B cell (primary cell): ENCODE data around the gene OSBP2. TPM values are rescaled to one million over a fixed set of nuclear protein-coding genes. Genes with fewer than 3 reads are reported as not detected.

Experiments
- ATAC-seq: fragments of 200-7000 bp; cut with Tn5 transposase; one replicate; pipeline ENCODE4 v1.10.0; 2021; ENCODE audit warnings: low read depth, mild to moderate bottlenecking, moderate number of reproducible peaks, moderate library complexity
- CTCF ChIA-PET: fragments of 350-600 bp; sonication (Branson Sonifier 250); formaldehyde crosslinking; loops from one replicate; lab custom pipeline; 2021; ENCODE audit warnings: antibody characterized with exemption, inconsistent platforms; lab: Charles Lee
- POLR2A ChIA-PET: fragments of 350-600 bp; sonication (Branson Sonifier 250); formaldehyde crosslinking; loops from one replicate; lab custom pipeline; 2021; ENCODE audit warnings: antibody characterized with exemption; lab: Charles Lee
- DNase-seq: peaks from one replicate; pipeline ENCODE4 v3.0.0; 2013
- H2AFZ ChIP-seq: 2 replicates; pipeline ENCODE4 v1.6.1; 2012; ENCODE audit warnings: mild to moderate bottlenecking, low read depth, low read length; ENCODE audit not compliant: insufficient read depth, poor library complexity, severe bottlenecking
- H3K27ac ChIP-seq, 2 donors: 1 replicate in 1 of 2; 2 replicates in 1 of 2; pipeline ENCODE4 v1.5.1; 2012 to 2013; ENCODE audit warnings: low read length in 2 of 2, mild to moderate bottlenecking in 2 of 2, moderate library complexity in 1 of 2
- H3K27me3 ChIP-seq, 4 experiments: fragments of 200-600 bp in 1 of 4; sonication (generic) in 1 of 4; replicated peaks in 1 of 4; 1 replicate in 2 of 4; 2 replicates in 2 of 4; pipeline versions ENCODE4 v1.6.1 to v1.7.0; 2013 to 2016; ENCODE audit warnings: low read length in 3 of 4, mild to moderate bottlenecking in 2 of 4, mixed read lengths in 1 of 4, moderate library complexity in 1 of 4; ENCODE audit not compliant: insufficient read depth in 4 of 4, control insufficient read depth in 3 of 4; ENCODE audit errors: control extremely low read depth in 1 of 4
- H3K36me3 ChIP-seq, 2 experiments: replicated peaks in 1 of 2; 1 replicate in 1 of 2; 2 replicates in 1 of 2; pipeline versions ENCODE4 v1.6.1 to v1.7.1; 2013; ENCODE audit warnings: low read length in 1 of 2; ENCODE audit not compliant: insufficient read depth in 2 of 2, control insufficient read depth in 1 of 2; ENCODE audit errors: control extremely low read depth in 1 of 2, extremely low read depth in 1 of 2
- H3K4me1 ChIP-seq, 2 donors: fragments of 200-600 bp in 1 of 2; sonication (generic) in 1 of 2; 1 replicate in 1 of 2; 2 replicates in 1 of 2; pipeline versions ENCODE4 v1.5.1 to v1.6.1; 2013 to 2017; ENCODE audit warnings: low read length in 2 of 2; ENCODE audit not compliant: control insufficient read depth in 2 of 2, insufficient read depth in 2 of 2
- H3K4me2 ChIP-seq: replicated peaks from 2 replicates; pipeline ENCODE3; 2012; ENCODE audit warnings: mild to moderate bottlenecking, low read depth, low read length; ENCODE audit not compliant: poor library complexity, severe bottlenecking
- H3K4me3 ChIP-seq, 5 experiments: fragments of 200-600 bp in 1 of 5; sonication (generic) in 1 of 5; 1 replicate in 3 of 5; 2 replicates in 2 of 5; pipeline versions ENCODE4 v1.5.1 to v1.7.0; 2011 to 2016; ENCODE audit warnings: low read length in 4 of 5, mild to moderate bottlenecking in 4 of 5, low read depth in 2 of 5, control low read depth in 1 of 5, moderate library complexity in 1 of 5; ENCODE audit not compliant: insufficient read depth in 1 of 5; ENCODE audit errors: control extremely low read depth in 1 of 5, extremely low read depth in 1 of 5
- H3K79me2 ChIP-seq: fragments of 200-600 bp; sonication (generic); one replicate; pipeline ENCODE4 v1.6.0; 2016; ENCODE audit warnings: low read length; ENCODE audit not compliant: control insufficient read depth, insufficient read depth
- H3K9ac ChIP-seq: fragments of 200-600 bp; sonication (generic); 2 replicates; pipeline ENCODE4 v1.6.1; 2017; ENCODE audit warnings: mild to moderate bottlenecking, low read length, moderate library complexity
- H3K9me3 ChIP-seq, 3 donors: one replicate each; pipeline versions ENCODE4 v1.6.1 to v1.7.1; 2013; ENCODE audit warnings: low read length in 2 of 3; ENCODE audit not compliant: control insufficient read depth in 2 of 3, insufficient read depth in 1 of 3; ENCODE audit errors: control extremely low read depth in 1 of 3
- H4K20me1 ChIP-seq: 2 replicates; pipeline ENCODE4 v1.6.0; 2012; ENCODE audit warnings: mild to moderate bottlenecking, low read length; ENCODE audit not compliant: insufficient read depth, control insufficient read depth, poor library complexity, severe bottlenecking
- H3K27ac Mint-ChIP-seq: one replicate; pipeline ENCODE4 v1.8.0; 2021; ENCODE audit warnings: mixed read lengths
- H3K27me3 Mint-ChIP-seq: one replicate; pipeline ENCODE4 v1.8.0; 2021; ENCODE audit warnings: mixed read lengths
- H3K4me1 Mint-ChIP-seq: one replicate; pipeline ENCODE4 v1.8.0; 2021; ENCODE audit warnings: mixed read lengths
- H3K4me3 Mint-ChIP-seq: one replicate; pipeline ENCODE4 v1.8.0; 2021; ENCODE audit warnings: mixed read lengths
- H3K9me3 Mint-ChIP-seq: one replicate; pipeline ENCODE4 v1.8.0; 2022; ENCODE audit warnings: mixed read lengths; ENCODE audit not compliant: insufficient read depth
- EZH2 ChIP-seq: IDR thresholded peaks from 2 replicates; pipeline ENCODE4 v1.6.1; 2012; ENCODE audit warnings: borderline replicate concordance, low read depth, mild to moderate bottlenecking, moderate library complexity, low read length; ENCODE audit not compliant: insufficient read depth, poor library complexity, severe bottlenecking
- WGBS: methylation state at CpG from one replicate; pipeline ENCODE4 v1.1.5; 2013; ENCODE audit warnings: missing lambda C conversion rate; ENCODE audit not compliant: insufficient coverage; 5-methylcytosine and 5-hydroxymethylcytosine counted together
- intact Hi-C: fragments of 100-400 bp; cut with micrococcal nuclease; formaldehyde crosslinking; loops from one replicate; pipeline ENCODE4 v1.10.0; 2022
- polyA plus RNA-seq: library from polyadenylated mRNA; depleted of rRNA; stranded (reverse); fragments of >200 nt; gene quantifications from 2 replicates; pipeline ENCODE4 v1.2.3, GENCODE V29; 2012
- total RNA-seq, 2 donors: library from RNA; stranded (reverse); fragments of 120-200 nt in 1 of 2; gene quantifications; 1 replicate in 1 of 2; 2 replicates in 1 of 2; pipeline versions ENCODE4 v1.2.3 to v1.2.4, GENCODE V29; 2013 to 2022
- TF ChIP-seq, protein P1 (sequence below): fragments of 200-600 bp; IDR thresholded peaks from one replicate; pipeline ENCODE4 v1.8.0; 2022; ENCODE audit warnings: antibody characterized with exemption, mild to moderate bottlenecking

The OSBP2 gene
- total and polyA plus RNA-seq, 2 donors (not counting 1 experiment from before 2014, with no cell fraction given) = 0.10 to 1.0 TPM

- WGBS = 89% methylated on average over 17 of the region's 19 CpGs
- no peak overlapping the region for H3K27ac ChIP-seq
- ChIA-PET POLR2A (no interaction called here), CTCF (no interaction called here)
- no peak overlapping the region for H3K4me3 Mint-ChIP-seq
- ATAC-seq (no peak), DNase-seq (no peak)
- no peaks in the 10 kb centered on the region for H3K36me3 ChIP-seq
- TF ChIP-seq, protein P1, sequence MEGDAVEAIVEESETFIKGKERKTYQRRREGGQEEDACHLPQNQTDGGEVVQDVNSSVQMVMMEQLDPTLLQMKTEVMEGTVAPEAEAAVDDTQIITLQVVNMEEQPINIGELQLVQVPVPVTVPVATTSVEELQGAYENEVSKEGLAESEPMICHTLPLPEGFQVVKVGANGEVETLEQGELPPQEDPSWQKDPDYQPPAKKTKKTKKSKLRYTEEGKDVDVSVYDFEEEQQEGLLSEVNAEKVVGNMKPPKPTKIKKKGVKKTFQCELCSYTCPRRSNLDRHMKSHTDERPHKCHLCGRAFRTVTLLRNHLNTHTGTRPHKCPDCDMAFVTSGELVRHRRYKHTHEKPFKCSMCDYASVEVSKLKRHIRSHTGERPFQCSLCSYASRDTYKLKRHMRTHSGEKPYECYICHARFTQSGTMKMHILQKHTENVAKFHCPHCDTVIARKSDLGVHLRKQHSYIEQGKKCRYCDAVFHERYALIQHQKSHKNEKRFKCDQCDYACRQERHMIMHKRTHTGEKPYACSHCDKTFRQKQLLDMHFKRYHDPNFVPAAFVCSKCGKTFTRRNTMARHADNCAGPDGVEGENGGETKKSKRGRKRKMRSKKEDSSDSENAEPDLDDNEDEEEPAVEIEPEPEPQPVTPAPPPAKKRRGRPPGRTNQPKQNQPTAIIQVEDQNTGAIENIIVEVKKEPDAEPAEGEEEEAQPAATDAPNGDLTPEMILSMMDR = no peak
- H3K9ac ChIP-seq = no peak overlapping the region
- H3K4me2 ChIP-seq = no peak overlapping the region
- intact Hi-C loops = no loop called here
- no peak overlapping the region for H3K4me3 ChIP-seq
- no peaks in the 10 kb centered on the region for H3K9me3 Mint-ChIP-seq
- H3K4me1 ChIP-seq = no peaks in the 10 kb centered on the region
- no peaks in the 10 kb centered on the region for H3K9me3 ChIP-seq
- H3K79me2 ChIP-seq = no peaks in the 10 kb centered on the region
- H2AFZ ChIP-seq = no peak overlapping the region
- no peaks in the 10 kb centered on the region for H3K27me3 Mint-ChIP-seq
- no peaks in the 10 kb centered on the region for H4K20me1 ChIP-seq
- H3K27me3 ChIP-seq = no peaks in the 10 kb centered on the region
- no peaks in the 10 kb centered on the region for H3K4me1 Mint-ChIP-seq
- no peak overlapping the region for H3K27ac Mint-ChIP-seq
Observed at GRCh38 chr22:30867746-30868662, 173.3 kb downstream of the OSBP2 start.

DNA sequence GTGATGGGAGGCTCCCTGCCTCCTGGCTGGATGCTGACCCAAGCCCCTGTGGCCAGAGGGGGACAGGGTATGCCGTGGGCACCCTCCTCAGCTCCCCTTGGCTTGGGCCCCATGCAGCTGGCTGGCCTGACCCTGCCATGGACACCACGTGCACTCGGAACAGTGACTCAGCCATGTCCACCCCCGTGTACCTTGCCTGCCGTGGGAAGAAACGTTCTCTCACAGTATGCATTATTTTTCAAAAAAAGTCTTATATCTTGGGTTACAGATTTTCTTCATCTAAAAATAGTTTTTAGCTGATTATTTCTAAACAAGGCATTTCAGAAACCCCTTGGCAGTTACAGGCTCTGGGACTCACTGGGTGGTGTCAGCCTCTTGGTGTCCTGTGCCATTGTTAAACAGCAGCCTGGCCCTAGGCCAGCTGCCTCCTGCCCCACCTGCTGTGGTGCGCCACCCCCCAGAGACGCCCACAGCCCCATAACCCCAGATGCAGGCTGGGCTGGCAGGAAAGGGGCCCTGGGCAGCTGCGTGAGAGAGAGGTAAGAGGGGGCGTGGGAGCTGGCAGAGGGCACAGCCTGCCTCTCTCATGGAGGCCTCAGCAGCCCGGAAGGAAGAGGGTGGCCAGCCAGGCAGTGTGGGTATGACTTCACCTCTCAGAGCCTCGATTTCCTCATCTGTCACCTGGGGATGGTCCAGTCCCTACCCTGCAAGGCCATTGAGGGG is 174.2 kb downstream of the OSBP2 start:
- Histone ChIP-seq H3K9ac (no peak overlapping the region), H3K4me2 (no peak overlapping the region), H3K9me3 (no peaks in the 10 kb centered on the region), H3K4me1 (no peaks in the 10 kb centered on the region), H3K36me3 (no peaks in the 10 kb centered on the region), H3K4me3 (no peak overlapping the region), H3K79me2 (no peaks in the 10 kb centered on the region), H3K27me3 (no peaks in the 10 kb centered on the region), H2AFZ (no peak overlapping the region), H3K27ac (no peak overlapping the region), H4K20me1 (no peaks in the 10 kb centered on the region)
- Mint-ChIP-seq H3K27ac (no peak overlapping the region), H3K9me3 (no peaks in the 10 kb centered on the region), H3K27me3 (no peaks in the 10 kb centered on the region), H3K4me1 (no peaks in the 10 kb centered on the region), H3K4me3 (no peak overlapping the region)
- DNase-seq = no peak
- POLR2A ChIA-PET = no interaction called here
- CTCF ChIA-PET = no interaction called here
- intact Hi-C loops = no loop called here
- ATAC-seq = no peak
- TF ChIP-seq, protein P1 = no peak
- no peak for TF ChIP-seq EZH2
- WGBS = 26% methylated on average over 7 of the region's 12 CpGs
